ENCODE data around the gene LEP.

Gene LEP

GRCh38 chr7:128240696-128241386 lies at the start of gene LEP:
Gene LEP, plus strand, starts transcription at chr7:128241278. Its CDS starts 10,741 bp downstream, at chr7:128252019.
- DNase-seq (ENCODE audit: low read depth in 1 of 2, low spot score in 1 of 2): no peak

GRCh38 chr7:128192497-128193142 lies 48.5 kb upstream of the LEP start:
- DNase-seq (ENCODE audit: low read depth in 1 of 2, low spot score in 1 of 2): no peak

GRCh38 chr7:128194533-128195282 lies 46.4 kb upstream of the LEP start:
- no peak for DNase-seq (ENCODE audit: low read depth in 1 of 2, low spot score in 1 of 2)

GRCh38 chr7:128197589-128197988 lies 43.5 kb upstream of the LEP start:
- no peak for DNase-seq (ENCODE audit: low read depth in 1 of 2, low spot score in 1 of 2)

GRCh38 chr7:128197989-128198580 lies 43.0 kb upstream of the LEP start:
- no peak for DNase-seq (ENCODE audit: low read depth in 1 of 2, low spot score in 1 of 2)

GRCh38 chr7:128200376-128200775 lies 40.7 kb upstream of the LEP start:
- no peak for DNase-seq (ENCODE audit: low read depth in 1 of 2, low spot score in 1 of 2)

- DNase-seq (ENCODE audit: low read depth in 1 of 2, low spot score in 1 of 2): no peak
These were observed 39.9 kb upstream of the LEP start for GRCh38 chr7:128201067-128201689.

- no peak for DNase-seq (ENCODE audit: low read depth in 1 of 2, low spot score in 1 of 2)
These were observed 39.4 kb upstream of the LEP start for GRCh38 chr7:128201690-128202085.

- DNase-seq (ENCODE audit: low read depth in 1 of 2, low spot score in 1 of 2): no peak
These were observed 38.7 kb upstream of the LEP start for GRCh38 chr7:128202287-128202957.

- no peak for DNase-seq (ENCODE audit: low read depth in 1 of 2, low spot score in 1 of 2)
These were observed 38.0 kb upstream of the LEP start for GRCh38 chr7:128203047-128203491.

GRCh38 chr7:128203710-128204214 lies 37.3 kb upstream of the LEP start:
- no peak for DNase-seq (ENCODE audit: low read depth in 1 of 2, low spot score in 1 of 2)

GRCh38 chr7:128204455-128204854 lies 36.6 kb upstream of the LEP start:
- no peak for DNase-seq (ENCODE audit: low read depth in 1 of 2, low spot score in 1 of 2)

- DNase-seq (ENCODE audit: low read depth in 1 of 2, low spot score in 1 of 2): no peak
These were observed 36.0 kb upstream of the LEP start for GRCh38 chr7:128205068-128205467.

- no peak for DNase-seq (ENCODE audit: low read depth in 1 of 2, low spot score in 1 of 2)
These were observed 34.9 kb upstream of the LEP start for GRCh38 chr7:128206017-128206746.

GRCh38 chr7:128206747-128207500 lies 34.2 kb upstream of the LEP start:
- DNase-seq (ENCODE audit: low read depth in 1 of 2, low spot score in 1 of 2): no peak

GRCh38 chr7:128207609-128208008 lies 33.5 kb upstream of the LEP start:
- DNase-seq (ENCODE audit: low read depth in 1 of 2, low spot score in 1 of 2): no peak

- DNase-seq (ENCODE audit: low read depth in 1 of 2, low spot score in 1 of 2): peak; percentile 32 to 48
These were observed 31.6 kb upstream of the LEP start for GRCh38 chr7:128209229-128210035.

GRCh38 chr7:128210036-128210347 lies 31.1 kb upstream of the LEP start:
- no peak for DNase-seq (ENCODE audit: low read depth in 1 of 2, low spot score in 1 of 2)
